Esophagus squamous epithelium (tissue), 4 donors: Measurements from ENCODE around the gene TUBGCP3.

Experiments used
- POLR2A ChIP-seq, 4 donors: fragments of 450-650 bp; IDR thresholded peaks; one replicate each; pipeline ENCODE4 v1.6.1; 2017; ENCODE audit warnings: antibody characterized with exemption in 4 of 4, mild to moderate bottlenecking in 4 of 4, moderate library complexity in 3 of 4
- TF ChIP-seq, protein P1 (sequence below), 6 experiments: fragments of 450-650 bp in 4 of 6; fragments of 200-600 bp in 2 of 6; sonication (generic) in 2 of 6; IDR thresholded peaks; one replicate each; pipeline ENCODE4 v1.5.1; 2016 to 2019; ENCODE audit warnings: antibody characterized with exemption in 6 of 6, mild to moderate bottlenecking in 4 of 6, moderate library complexity in 4 of 6

- TF ChIP-seq, protein P1, sequence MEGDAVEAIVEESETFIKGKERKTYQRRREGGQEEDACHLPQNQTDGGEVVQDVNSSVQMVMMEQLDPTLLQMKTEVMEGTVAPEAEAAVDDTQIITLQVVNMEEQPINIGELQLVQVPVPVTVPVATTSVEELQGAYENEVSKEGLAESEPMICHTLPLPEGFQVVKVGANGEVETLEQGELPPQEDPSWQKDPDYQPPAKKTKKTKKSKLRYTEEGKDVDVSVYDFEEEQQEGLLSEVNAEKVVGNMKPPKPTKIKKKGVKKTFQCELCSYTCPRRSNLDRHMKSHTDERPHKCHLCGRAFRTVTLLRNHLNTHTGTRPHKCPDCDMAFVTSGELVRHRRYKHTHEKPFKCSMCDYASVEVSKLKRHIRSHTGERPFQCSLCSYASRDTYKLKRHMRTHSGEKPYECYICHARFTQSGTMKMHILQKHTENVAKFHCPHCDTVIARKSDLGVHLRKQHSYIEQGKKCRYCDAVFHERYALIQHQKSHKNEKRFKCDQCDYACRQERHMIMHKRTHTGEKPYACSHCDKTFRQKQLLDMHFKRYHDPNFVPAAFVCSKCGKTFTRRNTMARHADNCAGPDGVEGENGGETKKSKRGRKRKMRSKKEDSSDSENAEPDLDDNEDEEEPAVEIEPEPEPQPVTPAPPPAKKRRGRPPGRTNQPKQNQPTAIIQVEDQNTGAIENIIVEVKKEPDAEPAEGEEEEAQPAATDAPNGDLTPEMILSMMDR (IDR thresholded peaks at IDR 0.05), result no peak
- TF ChIP-seq POLR2A (IDR thresholded peaks at IDR 0.05), result no peak
Measured at GRCh38 chr13:112464720-112465119, 123.2 kb downstream of the TUBGCP3 start.
